NCI-H146 treated with DMSO at 0.1 percent for 48 hours (cell line): Measurements from ENCODE around the gene USP15.
"Not testable (repeated sequence)": the region's sequence is repeated elsewhere in the genome, so short reads cannot be mapped to it uniquely, and the experiment has no call there.

Experiments used
- DNase-seq: peaks from one replicate; lab custom pipeline; 2025; ENCODE audit not compliant: unreplicated experiment; lab: John Stamatoyannopoulos, UW

The USP15 gene

DNA sequence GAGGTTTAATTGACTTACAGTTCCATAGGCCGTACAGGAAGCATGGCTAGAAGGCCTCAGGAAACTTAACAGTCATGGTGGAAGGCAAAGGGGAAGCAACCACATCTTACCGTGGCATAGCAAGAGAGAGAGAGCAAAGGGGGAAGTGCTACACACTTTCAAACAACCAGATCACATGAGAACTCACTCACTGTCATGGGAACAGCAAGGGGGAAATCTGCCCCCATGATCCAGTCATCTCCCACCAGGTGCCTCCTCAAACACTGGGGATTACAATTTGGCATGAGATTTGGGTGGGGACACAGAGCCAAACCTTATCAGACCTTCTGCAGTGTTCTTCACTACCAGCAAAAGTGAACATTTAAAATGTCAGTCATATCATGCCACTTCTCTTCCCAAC lies 58.9 kb downstream of the USP15 start:
- no peak for DNase-seq

DNA sequence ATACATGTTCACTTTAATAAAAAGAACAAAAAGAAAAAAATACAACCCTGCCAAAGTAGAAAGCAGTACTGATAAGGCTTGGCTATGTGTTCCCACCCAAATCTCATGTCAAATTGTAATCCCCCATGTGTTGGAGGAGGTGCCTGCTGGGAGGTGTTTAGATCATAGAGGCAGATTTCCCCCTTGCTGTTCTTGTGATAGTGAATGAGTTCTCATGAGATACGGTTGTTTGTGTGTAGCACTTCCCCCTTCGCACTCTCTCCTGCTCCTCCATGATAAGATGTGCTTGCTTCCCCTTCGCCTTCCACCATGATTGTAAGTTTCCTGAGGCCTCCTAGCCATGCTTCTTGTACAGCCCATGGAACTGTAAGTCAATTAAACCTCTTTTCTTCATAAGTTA lies 59.9 kb downstream of the USP15 start:
- DNase-seq, result no peak

DNA sequence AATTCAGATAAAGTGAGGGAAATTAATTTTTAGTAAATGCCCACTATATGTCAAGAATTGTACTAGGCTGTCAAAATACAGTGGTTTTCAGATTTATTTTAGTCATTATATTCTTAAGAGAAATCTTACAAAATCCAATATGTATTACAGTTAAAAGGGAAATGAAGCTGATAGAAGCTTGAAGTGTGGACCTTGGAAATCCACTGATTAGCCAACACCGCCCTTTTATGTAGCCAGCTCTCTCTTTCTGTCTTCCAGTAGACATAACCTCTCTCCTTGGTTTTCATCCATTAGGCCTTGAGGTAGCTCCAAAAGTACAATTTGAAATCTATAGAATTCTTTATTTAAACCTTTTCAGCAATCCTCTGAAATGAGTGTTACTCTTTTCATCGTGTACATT lies 63.2 kb downstream of the USP15 start:
- no peak for DNase-seq

DNA sequence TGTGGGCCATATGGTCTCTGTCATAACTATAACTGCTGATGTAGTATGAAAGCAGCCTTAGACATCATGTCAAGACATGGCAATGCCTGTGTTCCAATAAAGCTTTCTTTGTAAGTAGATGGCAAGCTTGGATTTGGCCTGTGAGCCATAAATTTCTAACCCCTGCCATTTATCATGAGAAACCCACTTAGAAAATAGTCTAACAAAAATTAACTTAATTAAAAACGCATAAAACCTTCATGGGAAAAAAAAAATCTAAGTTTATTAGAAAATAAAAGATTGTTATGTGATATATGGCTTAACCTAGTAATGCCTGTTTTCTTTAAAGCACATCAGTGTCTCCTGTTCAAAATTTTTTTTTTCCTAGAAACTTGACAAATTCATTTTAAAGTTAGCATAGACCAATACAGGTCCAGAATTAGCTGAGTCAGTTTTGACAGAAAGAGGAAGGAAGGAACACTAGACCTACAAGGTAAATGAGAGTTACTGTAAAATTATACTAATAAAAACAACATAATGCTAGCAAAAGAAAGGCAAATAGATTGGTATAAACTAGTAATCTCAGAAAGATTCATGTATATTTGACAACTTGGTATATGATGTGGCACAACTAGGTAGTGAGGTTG lies 68.2 kb downstream of the USP15 start:
- no peak for DNase-seq

DNA sequence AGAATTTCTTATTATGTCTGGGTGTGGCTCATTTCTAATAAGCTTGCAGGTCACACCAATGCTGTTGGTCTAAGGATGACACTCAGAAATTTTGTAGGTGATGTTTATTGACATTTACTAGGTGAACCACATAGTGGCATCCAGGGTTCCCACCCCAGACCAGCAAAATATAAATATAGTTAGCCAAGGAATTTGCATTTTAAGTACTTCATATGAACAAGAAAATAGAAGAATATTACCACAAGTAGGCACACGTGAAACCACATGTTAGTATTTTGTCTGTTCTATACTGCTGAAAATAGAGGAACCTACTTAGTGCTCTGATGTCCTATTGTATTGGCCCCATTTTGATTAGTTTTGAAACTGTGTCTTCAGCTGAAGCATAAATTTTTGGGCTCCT lies 71.1 kb downstream of the USP15 start:
- DNase-seq, result no peak

DNA sequence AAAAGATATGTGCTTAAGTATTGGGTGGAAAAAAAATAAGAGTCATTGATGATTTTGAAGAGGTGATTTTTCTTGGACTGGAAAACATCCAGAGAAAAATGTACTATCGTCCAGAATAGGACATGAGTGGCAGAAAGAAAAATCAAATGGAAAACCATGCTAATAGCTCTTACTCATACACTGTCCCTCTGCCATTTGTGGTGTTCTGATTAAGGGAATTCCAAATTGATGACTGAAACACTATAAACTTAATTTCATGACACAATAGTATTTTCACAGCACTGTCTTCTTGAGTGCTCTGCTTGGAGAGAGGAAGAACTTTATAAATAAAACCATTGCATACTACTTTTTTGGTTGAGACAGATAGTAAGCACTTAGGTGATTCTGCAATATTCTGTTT lies 72.4 kb downstream of the USP15 start:
- no peak for DNase-seq

DNA sequence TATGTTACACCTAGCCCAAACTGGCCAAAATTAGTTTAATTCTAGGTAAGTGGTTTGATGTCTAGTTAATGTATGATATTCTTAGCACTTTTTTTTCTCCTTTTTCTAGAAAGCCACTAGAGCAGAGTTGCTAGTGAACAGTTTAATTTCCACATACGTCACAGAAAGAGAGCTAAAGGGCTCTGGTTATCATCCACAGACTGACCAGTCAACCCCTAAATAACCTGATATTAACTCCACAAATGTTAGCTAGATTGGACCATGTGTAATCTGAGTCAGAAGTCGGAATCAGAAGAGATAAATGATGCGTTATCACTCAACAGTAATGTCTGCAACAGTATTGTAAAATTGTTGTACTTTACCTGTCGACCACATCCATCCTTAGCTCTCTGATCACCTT lies 74.9 kb downstream of the USP15 start:
- DNase-seq, result no peak

DNA sequence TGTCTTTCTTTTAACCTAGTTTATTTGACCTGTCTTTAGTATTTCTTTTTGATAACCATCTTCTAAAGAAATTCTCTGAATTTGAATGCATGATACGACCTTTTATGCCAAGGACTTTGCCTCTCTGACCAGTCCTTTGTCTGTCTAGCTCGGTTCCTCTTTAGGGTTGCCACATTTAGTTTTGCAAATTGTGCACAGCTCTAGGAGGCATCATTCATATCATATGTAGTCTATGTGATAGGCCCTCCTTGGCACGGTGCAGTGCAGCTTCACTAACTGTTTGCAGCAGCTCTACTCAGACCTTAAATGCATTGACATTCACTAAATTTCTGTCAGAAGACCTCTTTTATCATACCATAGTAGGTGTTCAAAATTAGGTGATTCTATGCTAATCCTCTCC lies 75.6 kb downstream of the USP15 start:
- DNase-seq, result no peak

DNA sequence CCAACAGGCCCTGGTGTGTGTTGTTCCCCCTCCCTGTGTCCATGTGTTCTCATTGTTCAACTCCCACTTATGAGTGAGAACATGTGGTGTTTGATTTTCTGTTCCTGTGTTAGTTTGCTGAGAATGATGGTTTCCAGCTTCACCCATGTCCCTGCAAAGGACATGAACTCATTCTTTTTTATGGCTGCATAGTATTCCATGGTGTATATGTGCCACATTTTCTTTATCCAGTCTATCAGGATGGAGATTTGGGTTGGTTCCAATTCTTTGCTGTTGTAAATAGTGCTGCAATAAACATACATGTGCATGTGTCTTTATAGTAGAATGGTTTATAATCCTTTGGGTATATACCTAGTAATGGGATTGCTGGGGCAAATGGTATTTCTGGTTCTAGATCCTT lies 77.4 kb downstream of the USP15 start:
- not testable (repeated sequence) for DNase-seq

DNA sequence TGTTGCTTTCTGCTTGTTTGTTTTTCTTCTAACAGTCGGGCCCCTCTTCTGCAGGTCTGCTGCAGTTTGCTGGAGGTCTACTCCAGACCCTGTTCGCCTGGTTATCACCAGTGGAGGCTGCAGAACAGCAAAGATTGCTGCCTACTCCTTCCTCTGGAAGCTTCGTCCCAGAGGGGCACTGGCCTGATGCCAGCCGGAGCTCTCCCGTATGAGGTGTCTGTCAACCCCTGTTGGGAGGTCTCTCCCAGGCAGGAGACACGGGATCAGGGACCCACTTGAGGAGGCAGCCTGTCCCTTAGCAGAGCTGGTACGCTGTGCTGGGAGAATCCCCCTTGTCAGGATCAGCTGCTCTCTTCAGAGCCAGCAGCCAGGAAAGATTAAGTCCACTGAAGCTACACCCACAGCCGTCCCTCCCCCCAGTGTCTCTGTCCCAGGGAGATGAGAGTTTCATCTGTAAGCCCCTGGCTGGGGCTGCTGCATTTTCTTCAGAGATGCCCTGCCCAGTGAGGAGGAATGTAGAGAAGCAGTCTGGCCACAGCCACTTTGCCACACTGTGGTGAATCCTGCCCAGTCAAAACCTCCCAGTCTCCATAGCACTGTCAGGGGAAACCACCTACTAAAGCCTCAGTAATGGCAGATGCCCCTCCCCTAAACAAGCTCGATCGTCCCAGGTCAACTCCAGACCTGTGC lies 82.6 kb downstream of the USP15 start:
- not testable (repeated sequence) for DNase-seq

DNA sequence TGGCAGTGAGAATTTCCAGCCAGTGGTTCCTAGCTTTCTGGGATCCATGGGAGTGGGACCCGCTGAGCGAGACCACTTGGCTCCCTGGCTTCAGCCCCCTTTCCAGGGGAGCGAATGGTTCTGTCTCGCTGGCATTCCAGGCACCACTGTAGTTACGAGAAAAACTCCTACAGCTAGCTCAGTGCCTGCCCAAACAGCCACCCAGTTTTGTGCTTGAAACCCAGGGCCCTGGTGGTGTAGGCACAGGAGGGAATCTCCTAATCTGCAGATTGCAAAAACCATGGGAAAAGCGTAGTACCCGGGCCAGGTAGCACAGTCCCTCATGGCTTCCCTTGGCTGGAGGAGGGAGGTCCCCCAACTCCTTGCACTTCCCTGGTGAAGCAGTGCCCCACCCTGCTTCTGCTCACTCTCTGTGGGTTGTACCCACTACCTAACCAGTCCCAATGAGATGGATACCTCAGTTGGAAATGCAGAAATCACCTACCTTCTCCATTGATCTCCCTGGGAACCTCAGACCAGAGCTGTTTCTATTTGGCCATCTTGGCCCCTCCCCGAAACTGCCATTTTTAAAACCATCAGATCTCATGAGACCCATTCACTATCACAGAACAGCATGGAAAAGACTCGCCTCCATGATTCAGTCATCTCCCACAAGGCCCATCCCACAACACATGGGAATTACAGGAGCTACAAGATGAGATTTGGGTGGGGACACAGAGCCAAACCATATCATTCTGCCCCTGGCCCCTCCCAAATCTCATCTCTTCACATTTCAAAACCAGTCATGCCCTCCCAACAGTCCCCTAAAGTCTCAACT lies 83.3 kb downstream of the USP15 start:
- DNase-seq, result not testable (repeated sequence)

DNA sequence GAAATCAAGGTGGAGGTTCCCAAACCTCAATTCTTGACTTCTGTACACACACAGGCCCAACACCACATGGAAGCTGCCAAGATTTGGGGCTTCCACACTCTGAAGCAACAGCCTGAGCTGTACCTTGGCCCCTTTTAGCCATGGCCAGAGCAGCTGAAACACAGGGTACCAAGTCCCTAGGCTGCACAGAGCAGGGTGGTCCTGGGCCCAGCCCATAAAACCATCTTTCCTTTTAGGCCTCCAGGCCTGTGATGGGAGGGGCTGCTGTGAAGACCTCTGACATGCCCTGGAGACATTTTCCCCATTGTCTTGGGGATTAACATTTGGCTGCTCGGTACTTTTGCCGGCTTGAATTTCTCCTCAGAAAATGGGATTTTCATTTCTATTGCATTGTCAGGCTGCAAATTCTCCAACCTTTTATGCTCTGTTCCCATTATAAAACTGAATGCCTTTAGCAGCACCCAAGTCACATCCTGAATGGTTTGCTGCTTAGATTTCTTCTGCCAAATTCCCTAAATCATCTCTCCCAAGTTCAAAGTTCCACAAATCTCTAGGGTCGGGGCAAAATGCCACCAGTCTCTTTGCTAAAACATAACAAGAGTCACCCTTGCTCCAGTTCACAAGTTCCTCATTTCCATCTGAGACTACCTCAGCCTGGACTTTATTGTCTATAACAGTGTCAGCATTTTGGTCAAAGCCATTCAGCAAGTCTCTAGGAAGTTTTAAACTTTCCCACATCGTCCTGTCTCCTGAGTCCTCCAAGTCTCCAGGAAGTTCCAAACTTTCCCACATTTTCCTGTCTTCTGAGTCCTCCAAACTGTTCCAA lies 84.7 kb downstream of the USP15 start:
- not testable (repeated sequence) for DNase-seq

DNA sequence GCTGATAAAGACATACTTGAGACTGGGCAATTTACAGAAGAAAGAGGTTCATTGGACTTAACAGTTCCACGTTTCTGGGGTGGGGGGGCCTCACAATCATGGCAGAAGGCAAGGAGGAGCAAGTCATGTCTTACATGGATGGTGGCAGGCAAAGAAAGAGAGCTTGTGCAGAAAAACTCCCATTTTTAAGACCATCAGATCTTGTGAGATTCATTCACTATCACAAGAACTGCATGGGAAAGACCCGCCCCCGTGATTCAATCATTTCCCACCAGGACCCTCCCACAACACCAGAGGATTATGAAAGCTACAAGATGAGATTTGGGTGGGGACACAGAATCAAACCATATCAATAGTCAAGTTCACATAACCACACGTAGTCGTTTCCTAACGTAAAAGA lies 85.5 kb downstream of the USP15 start:
- no peak for DNase-seq

DNA sequence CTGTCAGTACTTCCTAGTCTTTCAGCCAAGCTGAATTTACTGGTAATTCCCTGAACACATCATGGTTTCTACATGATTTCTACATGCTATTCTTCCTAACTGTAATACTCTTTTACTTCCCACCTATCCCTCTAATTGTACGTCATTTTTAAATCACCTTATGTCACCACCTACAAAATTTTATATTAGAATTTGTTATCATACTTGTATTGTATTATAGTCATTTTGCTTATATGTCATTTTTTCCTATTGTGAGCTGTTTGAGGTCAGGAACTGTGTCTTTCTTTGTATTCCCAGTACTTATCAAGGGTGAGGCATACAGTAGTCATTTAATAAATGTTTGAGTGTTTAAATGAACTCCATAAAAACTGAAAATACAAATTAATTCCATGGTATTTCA lies 86.6 kb downstream of the USP15 start:
- DNase-seq, result no peak

DNA sequence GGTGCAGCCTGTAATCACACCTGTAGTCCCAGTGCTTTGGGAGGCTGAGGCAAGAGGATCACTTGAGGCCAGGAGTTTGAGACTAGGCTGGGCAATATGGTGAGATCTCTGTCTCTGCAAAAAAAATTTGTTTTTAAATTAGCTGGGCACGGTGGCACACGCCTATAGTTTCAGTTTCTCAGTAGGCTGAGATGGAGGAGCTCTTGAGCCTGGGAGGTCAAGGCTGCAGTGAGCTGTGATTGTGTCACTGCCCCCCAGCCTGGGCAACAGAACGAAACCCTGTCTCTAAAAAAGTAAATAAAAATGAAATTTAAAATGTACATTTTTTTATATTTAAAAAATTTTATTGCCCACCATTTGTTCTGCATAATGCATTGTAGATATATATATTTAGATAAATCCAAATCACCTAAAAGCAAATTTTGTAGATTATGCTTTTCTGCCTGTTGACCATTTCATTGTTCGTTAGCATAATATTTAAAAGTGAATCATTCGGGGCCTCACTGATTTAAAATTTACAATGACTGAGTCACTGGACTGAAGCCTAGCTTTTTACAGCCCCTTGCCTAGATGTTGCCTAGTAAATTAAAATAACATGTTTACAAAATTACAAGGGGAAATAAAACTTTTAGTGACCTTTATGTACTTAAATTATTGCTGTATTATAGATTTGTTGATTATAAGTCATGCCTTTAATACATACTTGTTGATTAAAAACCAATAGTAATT lies 87.9 kb downstream of the USP15 start:
- DNase-seq, result no peak

DNA sequence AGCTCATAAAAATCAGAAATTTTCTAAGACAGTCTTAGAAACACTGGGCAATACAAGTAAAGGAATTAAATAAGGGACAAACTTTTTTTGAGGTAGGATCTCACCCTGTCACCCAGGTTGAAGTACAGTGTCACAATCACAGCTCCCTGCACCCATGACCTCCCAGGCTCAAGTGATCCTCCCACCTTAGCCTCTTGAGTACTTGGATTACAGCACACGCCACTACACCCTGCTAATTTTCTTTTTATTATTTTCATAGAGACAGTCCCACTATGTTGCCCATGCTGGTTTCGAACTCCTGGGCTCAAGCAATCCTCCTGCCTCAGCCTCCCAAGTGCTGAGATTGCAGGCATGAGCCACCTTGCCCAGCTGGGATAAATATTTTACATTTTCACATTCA lies 90.3 kb downstream of the USP15 start:
- DNase-seq, result no peak

DNA sequence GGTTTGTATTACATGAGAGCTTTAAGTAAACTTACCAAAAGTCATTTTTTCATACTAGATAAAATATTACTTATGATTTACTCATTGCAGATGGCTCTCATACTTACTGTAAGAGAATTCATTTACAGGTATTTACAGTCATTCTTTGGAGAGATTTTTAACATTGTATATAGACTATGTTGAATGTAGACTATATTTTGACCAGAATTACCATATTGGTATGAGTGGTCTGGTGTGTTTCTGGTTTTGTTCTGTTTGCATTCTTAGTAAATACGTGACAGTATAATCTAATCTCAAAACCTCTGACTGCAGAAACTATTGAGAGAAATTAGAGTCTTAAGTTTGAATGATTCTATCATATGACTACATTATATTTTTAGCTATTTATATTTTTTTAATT lies 91.1 kb downstream of the USP15 start:
- no peak for DNase-seq

DNA sequence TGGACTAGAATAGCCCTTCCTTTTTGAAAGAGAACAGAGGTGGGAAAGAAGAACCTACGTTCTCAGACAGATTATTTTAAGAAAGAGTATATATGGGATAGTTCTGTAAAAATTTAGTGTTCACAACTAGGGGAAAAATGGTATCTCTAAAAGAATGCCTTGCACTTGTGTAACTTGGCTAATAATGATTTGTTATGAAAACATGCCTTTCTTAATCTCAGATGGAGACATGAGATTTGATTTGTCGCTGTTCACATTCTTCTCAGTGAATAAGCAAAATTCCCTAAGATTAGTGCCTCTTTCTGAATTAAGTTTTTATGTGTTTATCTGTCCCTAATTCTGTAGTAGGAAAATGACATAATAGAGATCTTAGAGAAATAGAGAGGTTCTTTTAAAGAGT lies 100.8 kb downstream of the USP15 start:
- no peak for DNase-seq

DNA sequence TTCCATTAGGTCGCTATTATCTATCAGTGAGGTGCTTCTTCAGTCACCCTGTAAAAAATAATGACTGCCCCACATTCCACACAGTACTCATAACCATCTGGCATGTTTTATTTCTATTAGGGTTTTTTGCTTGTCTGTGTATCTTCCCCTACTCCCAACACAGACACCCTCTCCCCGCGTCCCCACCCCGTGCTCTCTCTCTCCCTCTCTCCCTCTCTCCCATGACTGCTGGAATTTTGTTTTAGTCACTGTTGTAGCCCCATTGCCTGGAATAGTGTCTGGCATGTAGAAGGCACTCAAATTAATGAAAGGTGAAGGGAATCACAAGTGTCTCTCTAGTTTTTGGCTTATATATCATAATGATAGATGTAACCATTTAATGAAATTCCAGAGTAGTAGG lies 103.3 kb downstream of the USP15 start:
- no peak for DNase-seq

DNA sequence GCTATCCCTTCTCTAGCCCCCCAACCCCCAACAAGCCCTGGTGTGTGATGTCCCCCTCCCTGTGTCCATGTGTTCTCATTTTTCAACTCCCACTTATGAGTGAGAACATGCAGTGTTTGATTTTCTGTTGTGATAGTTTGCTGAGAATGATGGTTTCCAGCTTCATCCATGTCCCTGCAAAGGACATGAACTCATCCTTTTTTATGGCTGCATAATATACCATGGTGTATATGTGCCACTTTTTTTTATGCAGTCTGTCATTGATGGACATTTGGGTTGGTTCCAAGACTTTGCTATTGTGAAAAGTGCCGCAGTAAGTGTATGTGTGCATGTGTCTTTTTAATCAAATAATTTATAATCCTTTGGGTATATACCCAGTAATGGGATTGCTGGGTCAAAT lies 104.5 kb downstream of the USP15 start:
- not testable (repeated sequence) for DNase-seq

DNA sequence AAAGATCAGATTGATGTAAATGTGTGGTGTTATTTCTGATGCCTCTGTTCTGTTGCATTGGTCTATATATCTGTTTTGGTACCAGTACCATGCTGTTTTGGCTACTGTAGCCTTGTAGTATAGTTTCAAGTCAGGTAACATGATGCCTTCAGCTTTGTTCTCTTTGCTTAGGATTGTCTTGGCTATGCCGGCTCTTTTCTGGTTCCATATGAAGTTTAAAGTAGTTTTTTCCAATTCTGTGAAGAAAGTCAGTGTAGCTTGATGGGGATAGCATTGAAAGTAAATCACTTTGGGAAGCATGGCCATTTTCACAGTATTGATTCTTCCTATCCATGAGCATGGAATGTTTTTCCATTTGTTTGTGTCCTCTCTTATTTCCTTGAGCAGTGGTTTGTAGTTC lies 105.6 kb downstream of the USP15 start:
- DNase-seq, result not testable (repeated sequence)
